Colonic mucosa (tissue), 4 donors: ENCODE measurements around the gene OR51G2. TPM values are rescaled to one million over a fixed set of nuclear protein-coding genes. Genes with fewer than 3 reads are reported as not detected.

ENCODE experiments used
- DNase-seq: peaks from one replicate; pipeline ENCODE4 v3.0.0-alpha.2; 2020
- H3K27ac ChIP-seq: fragments of 200-600 bp; one replicate; pipeline ENCODE4 v1.8.0; 2021
- H3K27me3 ChIP-seq: fragments of 200-600 bp; one replicate; pipeline ENCODE4 v1.8.0; 2021
- H3K36me3 ChIP-seq: fragments of 200-600 bp; one replicate; pipeline ENCODE4 v1.8.0; 2021
- H3K4me1 ChIP-seq: fragments of 200-600 bp; one replicate; pipeline ENCODE4 v1.8.0; 2021; ENCODE audit warnings: mild to moderate bottlenecking
- H3K4me3 ChIP-seq: fragments of 200-600 bp; one replicate; pipeline ENCODE4 v1.8.0; 2021
- H3K9ac ChIP-seq, 2 donors: one replicate each; pipeline ENCODE4 v1.7.0; 2013; ENCODE audit warnings: control low read depth in 2 of 2, low read depth in 2 of 2, low read length in 2 of 2
- H3K9me3 ChIP-seq: fragments of 200-600 bp; one replicate; pipeline ENCODE4 v1.8.0; 2021
- intact Hi-C: fragments of 100-400 bp; cut with DNase I; formaldehyde crosslinking; loops from one replicate; pipeline ENCODE4 v1.14.1; 2022
- total RNA-seq, 2 donors: library from RNA; stranded (reverse); fragmentation: NEBNext Ultra II Directional in 1 of 2; extraction: Animal tissue kit (Norgen Biotek cat#: 25700) in 1 of 2; gene quantifications; one replicate each; pipeline ENCODE4 v1.2.1, GENCODE V29; 2021
- TF ChIP-seq, protein P1 (sequence below): fragments of 200-600 bp; IDR thresholded peaks from one replicate; pipeline ENCODE4 v1.8.0; 2022; ENCODE audit warnings: antibody characterized with exemption, mild to moderate bottlenecking
- donor health status: healthy.
- donor health status: DM: no; HTN: no; CAD: no.
- donor health status: DM: no; HTN: no; CAD: no.

Gene OR51G2
- total RNA-seq, 2 donors from 2014 or later: not detected

DNA sequence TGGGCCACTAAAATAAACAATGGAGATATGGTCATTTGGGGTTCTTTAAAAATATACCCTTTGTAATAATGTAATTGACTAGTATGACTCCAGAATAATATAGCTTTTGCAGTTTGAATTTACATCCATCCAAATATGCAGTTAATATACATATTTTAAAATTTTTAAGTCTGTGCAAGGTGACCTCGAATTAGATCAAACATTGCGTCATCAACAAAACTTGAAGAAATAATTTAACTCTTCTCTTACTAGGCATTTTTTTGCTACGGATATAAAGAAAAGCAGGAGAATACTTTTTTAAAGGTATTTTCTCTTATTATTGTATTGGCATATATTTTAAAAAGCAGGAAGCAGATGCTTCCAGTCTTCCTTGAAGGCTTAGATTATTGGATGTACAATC lies 17.6 kb upstream of the OR51G2 start:
- intact Hi-C loops: no loop called here
- TF ChIP-seq, protein P1, sequence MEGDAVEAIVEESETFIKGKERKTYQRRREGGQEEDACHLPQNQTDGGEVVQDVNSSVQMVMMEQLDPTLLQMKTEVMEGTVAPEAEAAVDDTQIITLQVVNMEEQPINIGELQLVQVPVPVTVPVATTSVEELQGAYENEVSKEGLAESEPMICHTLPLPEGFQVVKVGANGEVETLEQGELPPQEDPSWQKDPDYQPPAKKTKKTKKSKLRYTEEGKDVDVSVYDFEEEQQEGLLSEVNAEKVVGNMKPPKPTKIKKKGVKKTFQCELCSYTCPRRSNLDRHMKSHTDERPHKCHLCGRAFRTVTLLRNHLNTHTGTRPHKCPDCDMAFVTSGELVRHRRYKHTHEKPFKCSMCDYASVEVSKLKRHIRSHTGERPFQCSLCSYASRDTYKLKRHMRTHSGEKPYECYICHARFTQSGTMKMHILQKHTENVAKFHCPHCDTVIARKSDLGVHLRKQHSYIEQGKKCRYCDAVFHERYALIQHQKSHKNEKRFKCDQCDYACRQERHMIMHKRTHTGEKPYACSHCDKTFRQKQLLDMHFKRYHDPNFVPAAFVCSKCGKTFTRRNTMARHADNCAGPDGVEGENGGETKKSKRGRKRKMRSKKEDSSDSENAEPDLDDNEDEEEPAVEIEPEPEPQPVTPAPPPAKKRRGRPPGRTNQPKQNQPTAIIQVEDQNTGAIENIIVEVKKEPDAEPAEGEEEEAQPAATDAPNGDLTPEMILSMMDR: no peak
- no peaks in the 10 kb centered on the region for H3K27me3 ChIP-seq
- no peak overlapping the region for H3K27ac ChIP-seq
- H3K4me3 ChIP-seq: no peak overlapping the region
- no peaks in the 10 kb centered on the region for H3K9me3 ChIP-seq
- H3K36me3 ChIP-seq: no peaks in the 10 kb centered on the region
- no peak for DNase-seq
- H3K9ac ChIP-seq: no peak overlapping the region
- no peaks in the 10 kb centered on the region for H3K4me1 ChIP-seq

DNA sequence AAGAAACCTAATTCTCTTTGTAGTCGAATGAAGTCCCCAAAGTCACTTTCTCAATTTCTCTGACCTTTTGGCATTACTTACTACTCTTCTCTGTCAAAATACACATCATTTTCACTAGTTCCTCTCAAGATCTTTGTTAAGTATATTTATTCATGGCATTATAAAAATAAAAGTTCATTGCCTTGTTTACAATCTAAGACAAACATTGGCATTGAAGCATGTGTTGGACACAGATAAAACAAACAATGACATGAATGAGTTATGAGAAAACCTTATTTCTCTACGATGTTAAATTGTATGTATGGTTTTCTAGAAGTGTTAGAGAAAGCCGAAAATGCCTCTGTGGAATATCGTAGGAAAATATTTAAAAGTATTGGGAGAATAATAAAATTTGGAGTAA lies 13.6 kb upstream of the OR51G2 start:
- Histone ChIP-seq H3K4me1 (no peaks in the 10 kb centered on the region), H3K9ac (no peak overlapping the region), H3K27ac (no peak overlapping the region), H3K9me3 (no peaks in the 10 kb centered on the region), H3K36me3 (no peaks in the 10 kb centered on the region), H3K27me3 (no peaks in the 10 kb centered on the region), H3K4me3 (no peak overlapping the region)
- DNase-seq: no peak
- TF ChIP-seq, protein P1: no peak
- intact Hi-C loops: no loop called here

DNA sequence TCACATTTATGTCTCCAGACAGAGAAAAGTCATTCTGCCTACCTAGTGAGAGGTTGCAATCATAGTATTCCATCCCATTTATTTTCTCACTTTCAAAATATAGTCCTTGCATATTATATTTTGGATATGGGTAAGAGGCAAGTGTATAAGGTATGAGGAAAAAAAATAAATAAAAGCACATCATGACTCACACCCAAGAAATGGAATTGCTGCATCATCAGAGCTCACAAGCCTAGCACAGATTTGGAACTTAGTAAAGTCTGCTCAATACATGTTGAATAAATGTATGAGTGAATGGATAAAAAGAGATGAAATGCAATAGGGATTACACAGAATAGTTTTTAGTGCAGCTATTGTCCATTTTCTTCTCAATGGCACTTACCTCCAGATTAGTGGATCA lies 7.5 kb upstream of the OR51G2 start:
- Histone ChIP-seq H3K9ac (no peak overlapping the region), H3K4me1 (no peaks in the 10 kb centered on the region), H3K36me3 (no peaks in the 10 kb centered on the region), H3K27me3 (no peaks in the 10 kb centered on the region), H3K9me3 (no peaks in the 10 kb centered on the region), H3K4me3 (no peak overlapping the region), H3K27ac (no peak overlapping the region)
- intact Hi-C loops: no loop called here
- TF ChIP-seq, protein P1: no peak
- DNase-seq: no peak

DNA sequence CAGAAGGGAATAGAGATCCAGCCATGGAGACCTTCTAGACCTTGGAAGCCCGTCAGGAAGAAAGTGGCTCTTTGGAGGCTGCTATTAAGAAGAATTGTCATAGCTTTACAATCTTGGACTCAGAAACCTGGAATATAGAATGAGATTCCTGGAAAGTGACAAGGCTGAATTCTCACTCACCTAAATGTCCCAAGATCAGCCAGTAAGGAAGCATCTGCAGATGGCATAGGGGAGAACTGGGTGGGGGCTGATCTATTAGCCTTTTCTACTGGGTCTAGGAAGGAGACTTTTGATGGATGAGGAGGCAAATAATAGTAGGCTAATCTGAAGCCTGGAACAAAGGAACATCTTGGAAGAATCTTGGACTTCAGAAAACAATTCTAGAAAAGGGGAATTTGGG lies 5.1 kb upstream of the OR51G2 start, which contains the start of gene OR51G1:
Gene OR51G1, minus strand, starts transcription at position 101 of the 400 bp plus-strand sequence. Its CDS starts 0 bp downstream, at position 101.
- intact Hi-C loops: no loop called here
- Histone ChIP-seq H3K4me3 (no peak within 1 kb of the TSS), H3K27me3 (no peaks in the 10 kb centered on the region), H3K9me3 (no peaks in the 10 kb centered on the region), H3K9ac (no peak within 1 kb of the TSS), H3K27ac (no peak within 1 kb of the TSS), H3K36me3 (no peaks in the 10 kb centered on the region), H3K4me1 (no peaks in the 10 kb centered on the region)
- TF ChIP-seq, protein P1: no peak
- DNase-seq: no peak

DNA sequence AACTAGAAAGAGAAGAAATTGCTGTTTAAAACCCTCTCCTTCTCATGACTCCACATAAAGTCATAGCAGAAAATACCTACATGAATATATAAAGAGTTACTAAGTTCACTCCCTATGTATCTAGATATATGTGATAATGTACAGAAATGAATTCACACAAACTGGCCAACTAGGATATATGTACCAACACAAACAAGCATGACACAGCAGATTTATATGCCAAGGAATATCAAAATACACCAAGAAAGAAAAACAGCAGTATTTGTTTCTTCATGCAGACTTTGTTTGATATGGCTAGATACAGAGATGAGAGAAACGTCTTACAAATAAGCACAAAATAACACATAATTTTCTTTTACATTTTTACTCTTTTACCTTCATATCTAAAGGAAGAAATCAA lies 3.2 kb upstream of the OR51G2 start:
- H3K27me3 ChIP-seq: no peaks in the 10 kb centered on the region
- intact Hi-C loops: no loop called here
- TF ChIP-seq, protein P1: no peak

More for the DNA sequence above, 3.2 kb upstream of the OR51G2 start:
- Histone ChIP-seq H3K9me3 (no peaks in the 10 kb centered on the region), H3K4me1 (no peaks in the 10 kb centered on the region), H3K27ac (no peak overlapping the region), H3K36me3 (no peaks in the 10 kb centered on the region), H3K4me3 (no peak overlapping the region), H3K9ac (no peak overlapping the region)
- no peak for DNase-seq
